GM18867 (cell line): ENCODE results near the gene RAB3GAP2.
"Not testable (repeated sequence)": the region's sequence is repeated elsewhere in the genome, so short reads cannot be mapped to it uniquely, and the experiment has no call there.

ENCODE experiments used
- ATAC-seq: cut with Tn5 transposase; IDR thresholded peaks from one replicate; pipeline ENCODE4 v1.9.1; 2021; ENCODE audit warnings: mild to moderate bottlenecking, moderate library complexity; ENCODE audit not compliant: unreplicated experiment

The RAB3GAP2 gene

GRCh38 chr1:220243947-220244346 is 28.3 kb downstream of the RAB3GAP2 start:
- no peak for ATAC-seq

GRCh38 chr1:220241072-220241663 is 31.1 kb downstream of the RAB3GAP2 start:
- ATAC-seq = no peak

GRCh38 chr1:220239966-220240365 is 32.3 kb downstream of the RAB3GAP2 start:
- ATAC-seq = no peak

GRCh38 chr1:220239213-220239612 is 33.0 kb downstream of the RAB3GAP2 start:
- ATAC-seq = no peak

- ATAC-seq = not testable (repeated sequence)
Measured at GRCh38 chr1:220236278-220236677, 36.0 kb downstream of the RAB3GAP2 start.

- no peak for ATAC-seq
Measured at GRCh38 chr1:220235462-220235861, 36.8 kb downstream of the RAB3GAP2 start.

- ATAC-seq = no peak
Measured at GRCh38 chr1:220233927-220234326, 38.3 kb downstream of the RAB3GAP2 start.

- ATAC-seq = no peak
Measured at GRCh38 chr1:220229771-220230170, 42.5 kb downstream of the RAB3GAP2 start.

- ATAC-seq = no peak
Measured at GRCh38 chr1:220227393-220227792, 44.9 kb downstream of the RAB3GAP2 start.

- no peak for ATAC-seq
Measured at GRCh38 chr1:220226752-220227151, 45.5 kb downstream of the RAB3GAP2 start.

GRCh38 chr1:220225957-220226356 is 46.3 kb downstream of the RAB3GAP2 start:
- no peak for ATAC-seq

GRCh38 chr1:220224611-220225124 is 47.6 kb downstream of the RAB3GAP2 start:
- ATAC-seq = no peak

- ATAC-seq = no peak
Measured at GRCh38 chr1:220224033-220224432, 48.2 kb downstream of the RAB3GAP2 start.

- ATAC-seq = no peak
Measured at GRCh38 chr1:220222939-220223338, 49.3 kb downstream of the RAB3GAP2 start.

GRCh38 chr1:220221670-220222069 is 50.6 kb downstream of the RAB3GAP2 start:
- ATAC-seq = no peak

- no peak for ATAC-seq
Measured at GRCh38 chr1:220221269-220221668, 51.0 kb downstream of the RAB3GAP2 start.

- not testable (repeated sequence) for ATAC-seq
Measured at GRCh38 chr1:220220699-220221040, 51.6 kb downstream of the RAB3GAP2 start.

- peak; percentile 56 for ATAC-seq
Measured at GRCh38 chr1:220219865-220220698, 52.2 kb downstream of the RAB3GAP2 start.

- no peak for ATAC-seq
Measured at GRCh38 chr1:220219136-220219442, 53.2 kb downstream of the RAB3GAP2 start.

GRCh38 chr1:220218397-220219135 is 53.7 kb downstream of the RAB3GAP2 start:
- ATAC-seq = peak; percentile 42

GRCh38 chr1:220217383-220217988 is 54.8 kb downstream of the RAB3GAP2 start:
- peak; percentile 23 for ATAC-seq
